ENCODE measurements around the gene SCML1.

The SCML1 gene

GRCh38 chrX:17741123-17741511 lies 3.8 kb downstream of the SCML1 start:
- Histone ChIP-seq H3K36me3 (ENCODE audit: control insufficient read depth in 2 of 2, insufficient read depth in 1 of 2, low read length in 2 of 2) (peaks cover 0 to 2% of the 10 kb centered on the region in 2 experiments; a peak in 1 of 3 replicates), H3K4me3 (ENCODE audit: low read depth, low read length) (no peak overlapping the region), H3K27ac (ENCODE audit: extremely low read depth, low read depth, low read length) (no peak overlapping the region), H3K4me1 (ENCODE audit: control insufficient read depth, insufficient read depth, low read length) (peaks cover 11% of the 10 kb centered on the region), H3K9me3 (ENCODE audit: control insufficient read depth, insufficient read depth, low read depth, low read length) (no peaks in the 10 kb centered on the region)
- POLR2A ChIA-PET: no interaction called here
- TF ChIP-seq PRDM4 (tag by site-specific recombination; IDR thresholded peaks at IDR 0.05) (no peak), ZNF518A (tag by site-specific recombination; conservative IDR thresholded peaks at IDR 0.05; ENCODE audit: low read depth) (no peak), ZBTB44 (tag by site-specific recombination; IDR thresholded peaks at IDR 0.05) (0 out of 2 replicates have a peak, but pooled peaks have one; percentile 23), IKZF3 (tag by site-specific recombination; IDR thresholded peaks at IDR 0.05) (peak; percentile 51; the same call in 1 of the 2 replicates), GLIS2 (tag by site-specific recombination; IDR thresholded peaks at IDR 0.05) (no peak), TRIM28 (IDR thresholded peaks at IDR 0.05; ENCODE audit: borderline replicate concordance, low read length) (peak; percentile 41; the same call in 1 of the 2 replicates), ZBTB7A (tag by site-specific recombination; IDR thresholded peaks at IDR 0.05; ENCODE audit: low read depth) (no peak), ZSCAN4 (tag by site-specific recombination; IDR thresholded peaks at IDR 0.05) (no peak), OSR2 (tag by site-specific recombination; IDR thresholded peaks at IDR 0.05) (peak; percentile 49; the same call in 1 of the 2 replicates), ZNF148 (tag by site-specific recombination; IDR thresholded peaks at IDR 0.05; ENCODE audit: borderline replicate concordance) (no peak), ZIC2 (tag by site-specific recombination; IDR thresholded peaks at IDR 0.05) (0 out of 2 replicates have a peak, but pooled peaks have one; percentile 12), ZNF121 (tag by site-specific recombination; IDR thresholded peaks at IDR 0.05) (no peak), RBAK (tag by site-specific recombination; IDR thresholded peaks at IDR 0.05) (no peak), ZNF555 (tag by site-specific recombination; conservative IDR thresholded peaks at IDR 0.05) (no peak)
- CTCF ChIA-PET: interaction anchor here (0.7 to 2.7 kb wide), 2 partner anchors 54 to 469 kb away, joined by 4 to 8 read pairs; no protein-coding TSS in a partner anchor
